OCI-LY7 (cell line): ENCODE data around the gene TRABD2B. TPM values are rescaled to one million over a fixed set of nuclear protein-coding genes. Genes with fewer than 3 reads are reported as not detected.

ENCODE experiments used
- BruUV-seq: library from RNA; stranded (reverse); fragments of 400-500 nt; replicated peaks from 2 replicates; lab custom pipeline; 2021; lab: Mats Ljungman, UMichigan
- CTCF ChIA-PET: fragments of 300-600 bp; sonication (Branson Sonifier 250); formaldehyde crosslinking; loops from one replicate; lab custom pipeline; 2022; ENCODE audit warnings: antibody characterized with exemption; ENCODE audit not compliant: unreplicated experiment; lab: Charles Lee
- POLR2A ChIA-PET: fragments of 300-600 bp; sonication (Branson Sonifier 250); formaldehyde crosslinking; loops from one replicate; lab custom pipeline; 2022; ENCODE audit warnings: antibody characterized with exemption; lab: Charles Lee
- DNase-seq: peaks from one replicate; pipeline ENCODE4 v3.0.0-alpha.2; 2015; ENCODE audit warnings: low spot score
- H2AFZ ChIP-seq: fragments of 200-600 bp; sonication (generic), shearing (Covaris generic); 2 replicates; pipeline ENCODE4 v1.6.1; 2014; ENCODE audit warnings: mild to moderate bottlenecking, antibody characterized with exemption, low read length, moderate library complexity
- H3K27ac ChIP-seq: fragments of 200-600 bp; sonication (generic); 2 replicates; pipeline ENCODE4 v1.5.1; 2014; ENCODE audit warnings: mixed run types, low read depth, mild to moderate bottlenecking, moderate library complexity, low read length, inconsistent platforms; ENCODE audit not compliant: poor library complexity, severe bottlenecking
- H3K36me3 ChIP-seq: fragments of 200-600 bp; sonication (generic); 2 replicates; pipeline ENCODE4 v1.6.1; 2014; ENCODE audit warnings: mild to moderate bottlenecking, antibody characterized with exemption, low read length, moderate library complexity, mixed read lengths; ENCODE audit not compliant: insufficient read depth
- H3K4me1 ChIP-seq: fragments of 200-600 bp; sonication (generic); 2 replicates; pipeline ENCODE4 v1.5.1; 2014; ENCODE audit warnings: mild to moderate bottlenecking, low read length; ENCODE audit not compliant: insufficient read depth, poor library complexity, severe bottlenecking
- H3K4me2 ChIP-seq: fragments of 200-600 bp; sonication (generic); 2 replicates; pipeline ENCODE4 v1.6.1; 2014; ENCODE audit warnings: mild to moderate bottlenecking, low read length
- H3K4me3 ChIP-seq: fragments of 200-600 bp; sonication (generic); 2 replicates; pipeline ENCODE4 v1.5.1; 2014; ENCODE audit warnings: mild to moderate bottlenecking, low read depth, low read length; ENCODE audit not compliant: poor library complexity, severe bottlenecking
- H3K79me2 ChIP-seq: fragments of 200-600 bp; sonication (generic); 2 replicates; pipeline ENCODE4 v1.6.1; 2016; ENCODE audit warnings: low read depth, mild to moderate bottlenecking, low read length, moderate library complexity, mixed read lengths; ENCODE audit not compliant: insufficient read depth
- H3K9me2 ChIP-seq: fragments of 200-600 bp; sonication (generic); 2 replicates; pipeline ENCODE4 v1.6.1; 2016; ENCODE audit warnings: mild to moderate bottlenecking, low read length, mixed read lengths; ENCODE audit not compliant: insufficient read depth
- H3K9me3 ChIP-seq: fragments of 200-600 bp; sonication (generic); 2 replicates; pipeline ENCODE4 v1.6.1; 2014; ENCODE audit warnings: mild to moderate bottlenecking, mixed run types, low read length, mixed read lengths
- H4K20me1 ChIP-seq: fragments of 200-600 bp; sonication (generic); 2 replicates; pipeline ENCODE4 v1.6.1; 2014; ENCODE audit warnings: mild to moderate bottlenecking, antibody characterized with exemption, low read length, moderate library complexity, mixed read lengths; ENCODE audit not compliant: insufficient read depth
- CTCF ChIP-seq: fragments of 200-600 bp; sonication (generic); conservative IDR thresholded peaks from 2 replicates; pipeline ENCODE4 v1.5.1; 2014; ENCODE audit warnings: mild to moderate bottlenecking, antibody characterized with exemption, low read length, moderate library complexity, mixed read lengths
- EZH2phosphoT487 ChIP-seq: fragments of 200-600 bp; sonication (generic); IDR thresholded peaks from 2 replicates; pipeline ENCODE4 v1.6.1; 2018; ENCODE audit warnings: low read depth, borderline replicate concordance, mild to moderate bottlenecking, mixed run types, antibody characterized with exemption, low read length, moderate library complexity, mixed read lengths
- intact Hi-C: fragments of 100-400 bp; cut with micrococcal nuclease; formaldehyde crosslinking; loops from one replicate; pipeline ENCODE4 v1.10.0; 2022; ENCODE audit not compliant: unreplicated experiment
- total RNA-seq, 2 experiments: library from RNA; depleted of rRNA in 1 of 2; stranded (reverse); fragments of >200 nt in 1 of 2; shearing (Covaris generic) in 1 of 2; gene quantifications; 2 replicates each; pipeline ENCODE4 v1.2.3, GENCODE V29; 2014 to 2022

Gene TRABD2B
- total RNA-seq, 2 experiments from 2014 or later, result not detected

- H3K36me3 ChIP-seq, result no peaks in the 10 kb centered on the region
- H3K9me2 ChIP-seq, result no peaks in the 10 kb centered on the region
- ChIA-PET CTCF (no interaction called here), POLR2A (interaction anchor here (0.7 kb wide), 1 partner anchor 329 kb away, joined by 3 read pairs; no protein-coding TSS in a partner anchor)
- H3K4me1 ChIP-seq, result no peaks in the 10 kb centered on the region
- intact Hi-C loops, result no loop called here
- no peak for TF ChIP-seq EZH2phosphoT487
- no peak for TF ChIP-seq CTCF
- no peak overlapping the region for H3K27ac ChIP-seq
- H2AFZ ChIP-seq, result no peak overlapping the region
- no peaks in the 10 kb centered on the region for H3K9me3 ChIP-seq
- H3K4me3 ChIP-seq, result no peak overlapping the region
- no peak for DNase-seq
- no peaks in the 10 kb centered on the region for H4K20me1 ChIP-seq
- BruUV-seq, result no TSS peak
- H3K4me2 ChIP-seq, result no peak overlapping the region
- H3K79me2 ChIP-seq, result no peaks in the 10 kb centered on the region
These were observed 200.6 kb downstream of the TRABD2B start for GRCh38 chr1:47796626-47797025.

- POLR2A ChIA-PET, result no interaction called here
These were observed 202.1 kb downstream of the TRABD2B start for GRCh38 chr1:47795102-47795501.

More at GRCh38 chr1:47795102-47795501, 202.1 kb downstream of the TRABD2B start:
- Histone ChIP-seq H3K27ac (no peak overlapping the region), H3K4me3 (no peak overlapping the region), H3K36me3 (no peaks in the 10 kb centered on the region), H3K9me2 (no peaks in the 10 kb centered on the region), H2AFZ (no peak overlapping the region), H3K4me1 (no peaks in the 10 kb centered on the region), H4K20me1 (no peaks in the 10 kb centered on the region), H3K4me2 (no peak overlapping the region), H3K9me3 (no peaks in the 10 kb centered on the region), H3K79me2 (no peaks in the 10 kb centered on the region)
- DNase-seq, result no peak
- CTCF ChIA-PET, result no interaction called here
- TF ChIP-seq EZH2phosphoT487, result no peak
- TF ChIP-seq CTCF, result no peak
- no TSS peak for BruUV-seq
- intact Hi-C loops, result no loop called here
